Liver (tissue), 9 donors: Measurements from ENCODE around the gene SLC25A29. TPM values are rescaled to one million over a fixed set of nuclear protein-coding genes. Genes with fewer than 3 reads are reported as not detected.

Source experiments
- DNase-seq: peaks from one replicate; pipeline ENCODE4 v3.0.0-alpha.2; 2017; ENCODE audit warnings: low spot score
- H3K27ac ChIP-seq, 2 donors: one replicate each; pipeline ENCODE4 v1.7.0; 2013; ENCODE audit warnings: inconsistent platforms in 2 of 2, low read length in 2 of 2, control low read depth in 1 of 2, low read depth in 1 of 2, mild to moderate bottlenecking in 1 of 2
- H3K27me3 ChIP-seq, 4 donors: one replicate each; pipeline versions ENCODE4 v1.6.1 to v1.7.0; 2013; ENCODE audit warnings: low read length in 3 of 4, inconsistent platforms in 1 of 4, mild to moderate bottlenecking in 1 of 4, moderate library complexity in 1 of 4; ENCODE audit not compliant: control insufficient read depth in 4 of 4, insufficient read depth in 4 of 4
- H3K36me3 ChIP-seq, 4 donors: one replicate each; pipeline versions ENCODE4 v1.6.1 to v1.7.0; 2013; ENCODE audit warnings: low read length in 3 of 4, mild to moderate bottlenecking in 3 of 4, low read depth in 1 of 4, moderate library complexity in 1 of 4; ENCODE audit not compliant: control insufficient read depth in 4 of 4, insufficient read depth in 3 of 4
- H3K4me1 ChIP-seq, 4 donors: one replicate each; pipeline versions ENCODE4 v1.6.1 to v1.7.0; 2013; ENCODE audit warnings: low read length in 3 of 4, mild to moderate bottlenecking in 3 of 4, moderate library complexity in 1 of 4; ENCODE audit not compliant: control insufficient read depth in 4 of 4, insufficient read depth in 4 of 4
- H3K4me3 ChIP-seq, 3 donors: one replicate each; pipeline versions ENCODE4 v1.6.1 to v1.7.0; 2013; ENCODE audit warnings: low read length in 3 of 3, control low read depth in 1 of 3, low read depth in 1 of 3, mild to moderate bottlenecking in 1 of 3
- H3K9ac ChIP-seq, 2 donors: one replicate each; pipeline ENCODE4 v1.7.0; 2013; ENCODE audit warnings: low read length in 2 of 2, mild to moderate bottlenecking in 2 of 2, moderate library complexity in 2 of 2, control low read depth in 1 of 2, low read depth in 1 of 2
- H3K9me3 ChIP-seq, 4 donors: one replicate each; pipeline versions ENCODE4 v1.6.1 to v1.7.0; 2013; ENCODE audit warnings: low read length in 3 of 4; ENCODE audit not compliant: control insufficient read depth in 4 of 4
- EGR1 ChIP-seq, 2 donors: IDR thresholded peaks; 2 replicates each; pipeline ENCODE4 v1.6.1; 2016 to 2018; ENCODE audit warnings: antibody characterized with exemption in 2 of 2, low read depth in 2 of 2
- FOXA1 ChIP-seq: IDR thresholded peaks from 2 replicates; pipeline ENCODE4 v1.6.1; 2016; ENCODE audit warnings: antibody characterized with exemption
- FOXA2 ChIP-seq: IDR thresholded peaks from 2 replicates; pipeline ENCODE4 v1.6.1; 2016; ENCODE audit warnings: antibody characterized with exemption
- GABPA ChIP-seq, 2 donors: IDR thresholded peaks in 1 of 2; conservative IDR thresholded peaks in 1 of 2; 2 replicates each; pipeline ENCODE4 v1.6.1; 2016; ENCODE audit warnings: antibody characterized with exemption in 2 of 2, mild to moderate bottlenecking in 1 of 2, moderate library complexity in 1 of 2
- HNF4A ChIP-seq, 2 donors: conservative IDR thresholded peaks; 2 replicates each; pipeline ENCODE4 v1.6.1; 2016; ENCODE audit warnings: antibody characterized with exemption in 2 of 2, mild to moderate bottlenecking in 2 of 2
- HNF4G ChIP-seq: IDR thresholded peaks from 2 replicates; pipeline ENCODE4 v1.6.1; 2016; ENCODE audit warnings: antibody characterized with exemption
- JUND ChIP-seq, 2 donors: IDR thresholded peaks; 2 replicates each; pipeline ENCODE4 v1.6.1; 2016; ENCODE audit warnings: antibody characterized with exemption in 2 of 2
- NR2F2 ChIP-seq: IDR thresholded peaks from 2 replicates; pipeline ENCODE4 v1.6.1; 2016; ENCODE audit warnings: antibody characterized with exemption
- RAD21 ChIP-seq, 2 donors: IDR thresholded peaks; 2 replicates each; pipeline ENCODE4 v1.6.1; 2016; ENCODE audit warnings: antibody characterized with exemption in 2 of 2, mild to moderate bottlenecking in 2 of 2
- RXRA ChIP-seq, 2 donors: IDR thresholded peaks; 2 replicates each; pipeline ENCODE4 v1.6.1; 2017 to 2018; ENCODE audit warnings: antibody characterized with exemption in 2 of 2, mild to moderate bottlenecking in 1 of 2
- SP1 ChIP-seq: IDR thresholded peaks from 2 replicates; pipeline ENCODE4 v1.6.1; 2018; ENCODE audit warnings: antibody characterized with exemption, mild to moderate bottlenecking
- TAF1 ChIP-seq: conservative IDR thresholded peaks from 2 replicates; pipeline ENCODE4 v1.6.1; 2016; ENCODE audit warnings: antibody characterized with exemption, mild to moderate bottlenecking
- YY1 ChIP-seq: IDR thresholded peaks from 2 replicates; pipeline ENCODE4 v1.6.1; 2016; ENCODE audit warnings: antibody characterized with exemption, mild to moderate bottlenecking
- WGBS: extraction: QIAGEN DNeasy Blood & Tissue Kit; methylation state at CpG from one replicate; pipeline ENCODE4 v1.1.7; 2013; 5-methylcytosine and 5-hydroxymethylcytosine counted together
- polyA plus RNA-seq, 2 donors: library from polyadenylated mRNA; stranded (reverse) in 1 of 2; unstranded in 1 of 2; fragments of 200-250 nt in 1 of 2; fragments of >200 nt in 1 of 2; fragmentation: Nextera tagmentation in 1 of 2; extraction: Ambion mirVana in 1 of 2; gene quantifications; one replicate each; pipeline versions ENCODE4 v1.2.1 to v1.2.3, GENCODE V29; 2013 to 2015
- total RNA-seq, 2 donors: library from RNA; depleted of rRNA; stranded (reverse); fragments of >200 nt; gene quantifications; one replicate each; pipeline ENCODE4 v1.2.3, GENCODE V29; 2014
- TF ChIP-seq, protein P1 (sequence below): IDR thresholded peaks from 2 replicates; pipeline ENCODE4 v1.6.1; 2016; ENCODE audit warnings: antibody characterized with exemption
- TF ChIP-seq, protein P2 (sequence below): IDR thresholded peaks from 2 replicates; pipeline ENCODE4 v1.6.1; 2016; ENCODE audit warnings: antibody characterized with exemption
- TF ChIP-seq, protein P3 (sequence below): IDR thresholded peaks from 2 replicates; pipeline ENCODE4 v1.6.1; 2016; ENCODE audit warnings: antibody characterized with exemption
- TF ChIP-seq, protein P4 (sequence below): fragments of 150-350 bp; IDR thresholded peaks from 2 replicates; pipeline ENCODE4 v1.5.1; 2017; ENCODE audit warnings: improper control_type of control experiment, low read depth, low read length; ENCODE audit not compliant: missing input control
- TF ChIP-seq, protein P5 (sequence below): IDR thresholded peaks from 2 replicates; pipeline ENCODE4 v1.6.1; 2016; ENCODE audit warnings: antibody characterized with exemption, mild to moderate bottlenecking
- donor health status: healthy.
- donor health status: healthy.
- donor health status: healthy.
- donor health status: healthy.
- donor health status: healthy.

SLC25A29 gene
- total and polyA plus RNA-seq, 4 donors: 2.4 to 13.9 (median 8.9) TPM

DNA sequence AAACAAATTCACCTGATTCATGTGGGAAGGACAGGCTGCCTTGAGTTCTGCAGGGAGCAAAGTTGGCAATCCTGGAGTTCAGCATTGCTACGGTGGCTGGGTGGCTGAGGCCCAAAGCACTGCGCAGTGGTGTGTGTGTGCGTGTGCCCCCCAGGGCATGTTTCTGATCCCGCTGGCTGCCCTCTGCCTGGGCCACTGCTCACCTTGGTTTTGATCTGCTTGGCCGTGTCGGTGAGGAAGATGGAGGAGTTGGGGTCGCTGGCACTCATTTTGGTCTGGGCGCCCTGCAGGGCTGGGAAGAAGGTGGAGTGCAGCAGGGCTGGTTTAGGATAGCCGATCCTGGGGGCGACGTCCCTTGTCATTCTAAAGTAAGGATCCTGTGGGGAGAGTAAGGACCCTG lies 36.0 kb upstream of the SLC25A29 start:
- H3K9me3 ChIP-seq: no peaks in the 10 kb centered on the region
- H3K27ac ChIP-seq: peak overlapping the region; percentile 1 to 17
- no peak for DNase-seq
- no peak overlapping the region for H3K4me3 ChIP-seq
- H3K9ac ChIP-seq: no peak overlapping the region
- H3K27me3 ChIP-seq: no peaks in the 10 kb centered on the region
- H3K4me1 ChIP-seq: peaks cover 0 to 6% (median 3%) of the 10 kb centered on the region in 4 donors
- H3K36me3 ChIP-seq: peaks cover 8 to 28% (median 12%) of the 10 kb centered on the region in 4 donors
- WGBS: 96% methylated on average over 11 of the region's 11 CpGs
- no peak for TF ChIP-seq YY1
- TF ChIP-seq, protein P1, sequence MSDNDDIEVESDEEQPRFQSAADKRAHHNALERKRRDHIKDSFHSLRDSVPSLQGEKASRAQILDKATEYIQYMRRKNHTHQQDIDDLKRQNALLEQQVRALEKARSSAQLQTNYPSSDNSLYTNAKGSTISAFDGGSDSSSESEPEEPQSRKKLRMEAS: no peak
- no peak for TF ChIP-seq RAD21 (IDR thresholded peaks at IDR 0.05)
- TF ChIP-seq, protein P2, sequence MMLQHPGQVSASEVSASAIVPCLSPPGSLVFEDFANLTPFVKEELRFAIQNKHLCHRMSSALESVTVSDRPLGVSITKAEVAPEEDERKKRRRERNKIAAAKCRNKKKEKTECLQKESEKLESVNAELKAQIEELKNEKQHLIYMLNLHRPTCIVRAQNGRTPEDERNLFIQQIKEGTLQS: no peak
- TF ChIP-seq, protein P3, sequence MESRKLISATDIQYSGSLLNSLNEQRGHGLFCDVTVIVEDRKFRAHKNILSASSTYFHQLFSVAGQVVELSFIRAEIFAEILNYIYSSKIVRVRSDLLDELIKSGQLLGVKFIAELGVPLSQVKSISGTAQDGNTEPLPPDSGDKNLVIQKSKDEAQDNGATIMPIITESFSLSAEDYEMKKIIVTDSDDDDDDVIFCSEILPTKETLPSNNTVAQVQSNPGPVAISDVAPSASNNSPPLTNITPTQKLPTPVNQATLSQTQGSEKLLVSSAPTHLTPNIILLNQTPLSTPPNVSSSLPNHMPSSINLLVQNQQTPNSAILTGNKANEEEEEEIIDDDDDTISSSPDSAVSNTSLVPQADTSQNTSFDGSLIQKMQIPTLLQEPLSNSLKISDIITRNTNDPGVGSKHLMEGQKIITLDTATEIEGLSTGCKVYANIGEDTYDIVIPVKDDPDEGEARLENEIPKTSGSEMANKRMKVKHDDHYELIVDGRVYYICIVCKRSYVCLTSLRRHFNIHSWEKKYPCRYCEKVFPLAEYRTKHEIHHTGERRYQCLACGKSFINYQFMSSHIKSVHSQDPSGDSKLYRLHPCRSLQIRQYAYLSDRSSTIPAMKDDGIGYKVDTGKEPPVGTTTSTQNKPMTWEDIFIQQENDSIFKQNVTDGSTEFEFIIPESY: no peak
- TF ChIP-seq, protein P4, sequence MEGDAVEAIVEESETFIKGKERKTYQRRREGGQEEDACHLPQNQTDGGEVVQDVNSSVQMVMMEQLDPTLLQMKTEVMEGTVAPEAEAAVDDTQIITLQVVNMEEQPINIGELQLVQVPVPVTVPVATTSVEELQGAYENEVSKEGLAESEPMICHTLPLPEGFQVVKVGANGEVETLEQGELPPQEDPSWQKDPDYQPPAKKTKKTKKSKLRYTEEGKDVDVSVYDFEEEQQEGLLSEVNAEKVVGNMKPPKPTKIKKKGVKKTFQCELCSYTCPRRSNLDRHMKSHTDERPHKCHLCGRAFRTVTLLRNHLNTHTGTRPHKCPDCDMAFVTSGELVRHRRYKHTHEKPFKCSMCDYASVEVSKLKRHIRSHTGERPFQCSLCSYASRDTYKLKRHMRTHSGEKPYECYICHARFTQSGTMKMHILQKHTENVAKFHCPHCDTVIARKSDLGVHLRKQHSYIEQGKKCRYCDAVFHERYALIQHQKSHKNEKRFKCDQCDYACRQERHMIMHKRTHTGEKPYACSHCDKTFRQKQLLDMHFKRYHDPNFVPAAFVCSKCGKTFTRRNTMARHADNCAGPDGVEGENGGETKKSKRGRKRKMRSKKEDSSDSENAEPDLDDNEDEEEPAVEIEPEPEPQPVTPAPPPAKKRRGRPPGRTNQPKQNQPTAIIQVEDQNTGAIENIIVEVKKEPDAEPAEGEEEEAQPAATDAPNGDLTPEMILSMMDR: no peak
- no peak for TF ChIP-seq HNF4A (conservative IDR thresholded peaks at IDR 0.05)
- TF ChIP-seq HNF4G: no peak
- no peak for TF ChIP-seq JUND (IDR thresholded peaks at IDR 0.05)
- no peak for TF ChIP-seq RXRA (IDR thresholded peaks at IDR 0.05)
- TF ChIP-seq NR2F2: no peak
- no peak for TF ChIP-seq TAF1
- TF ChIP-seq FOXA1: no peak
- TF ChIP-seq, protein P5, sequence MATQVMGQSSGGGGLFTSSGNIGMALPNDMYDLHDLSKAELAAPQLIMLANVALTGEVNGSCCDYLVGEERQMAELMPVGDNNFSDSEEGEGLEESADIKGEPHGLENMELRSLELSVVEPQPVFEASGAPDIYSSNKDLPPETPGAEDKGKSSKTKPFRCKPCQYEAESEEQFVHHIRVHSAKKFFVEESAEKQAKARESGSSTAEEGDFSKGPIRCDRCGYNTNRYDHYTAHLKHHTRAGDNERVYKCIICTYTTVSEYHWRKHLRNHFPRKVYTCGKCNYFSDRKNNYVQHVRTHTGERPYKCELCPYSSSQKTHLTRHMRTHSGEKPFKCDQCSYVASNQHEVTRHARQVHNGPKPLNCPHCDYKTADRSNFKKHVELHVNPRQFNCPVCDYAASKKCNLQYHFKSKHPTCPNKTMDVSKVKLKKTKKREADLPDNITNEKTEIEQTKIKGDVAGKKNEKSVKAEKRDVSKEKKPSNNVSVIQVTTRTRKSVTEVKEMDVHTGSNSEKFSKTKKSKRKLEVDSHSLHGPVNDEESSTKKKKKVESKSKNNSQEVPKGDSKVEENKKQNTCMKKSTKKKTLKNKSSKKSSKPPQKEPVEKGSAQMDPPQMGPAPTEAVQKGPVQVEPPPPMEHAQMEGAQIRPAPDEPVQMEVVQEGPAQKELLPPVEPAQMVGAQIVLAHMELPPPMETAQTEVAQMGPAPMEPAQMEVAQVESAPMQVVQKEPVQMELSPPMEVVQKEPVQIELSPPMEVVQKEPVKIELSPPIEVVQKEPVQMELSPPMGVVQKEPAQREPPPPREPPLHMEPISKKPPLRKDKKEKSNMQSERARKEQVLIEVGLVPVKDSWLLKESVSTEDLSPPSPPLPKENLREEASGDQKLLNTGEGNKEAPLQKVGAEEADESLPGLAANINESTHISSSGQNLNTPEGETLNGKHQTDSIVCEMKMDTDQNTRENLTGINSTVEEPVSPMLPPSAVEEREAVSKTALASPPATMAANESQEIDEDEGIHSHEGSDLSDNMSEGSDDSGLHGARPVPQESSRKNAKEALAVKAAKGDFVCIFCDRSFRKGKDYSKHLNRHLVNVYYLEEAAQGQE: no peak
- TF ChIP-seq SP1: no peak
- TF ChIP-seq FOXA2: no peak
- no peak for TF ChIP-seq EGR1 (IDR thresholded peaks at IDR 0.05; ENCODE audit: low read depth in 2 of 2)
- TF ChIP-seq GABPA (IDR thresholded peaks at IDR 0.05 in 1 of 2, conservative IDR thresholded peaks at IDR 0.05 in 1 of 2): no peak
